Trophoblast cell (in vitro differentiated cells and primary cell): Measurements from ENCODE around the gene ALKBH1.

Experiments used
- DNase-seq, 2 donors: peaks; one replicate each; pipeline ENCODE4 v3.0.0-alpha.2; 2016
- H2AFZ ChIP-seq: 2 replicates; pipeline ENCODE4 v1.6.1; 2013; ENCODE audit warnings: low read length, moderate library complexity, mild to moderate bottlenecking; ENCODE audit not compliant: insufficient read depth, poor library complexity
- H2AK5ac ChIP-seq: 2 replicates; pipeline ENCODE4 v1.6.1; 2013; ENCODE audit warnings: mild to moderate bottlenecking, low read length
- H2BK120ac ChIP-seq: 2 replicates; pipeline ENCODE4 v1.6.1; 2013; ENCODE audit warnings: low read length, mild to moderate bottlenecking, moderate library complexity; ENCODE audit not compliant: insufficient read depth, poor library complexity
- H2BK12ac ChIP-seq: 2 replicates; pipeline ENCODE4 v1.6.1; 2013; ENCODE audit warnings: mild to moderate bottlenecking, low read length, moderate library complexity
- H2BK5ac ChIP-seq: 2 replicates; pipeline ENCODE4 v1.6.1; 2013; ENCODE audit warnings: low read length, low read depth, moderate library complexity, mild to moderate bottlenecking; ENCODE audit not compliant: poor library complexity
- H3K14ac ChIP-seq: 2 replicates; pipeline ENCODE4 v1.6.1; 2013; ENCODE audit warnings: mild to moderate bottlenecking, low read length
- H3K18ac ChIP-seq: 2 replicates; pipeline ENCODE4 v1.6.1; 2013; ENCODE audit warnings: mild to moderate bottlenecking, low read length
- H3K23ac ChIP-seq: 2 replicates; pipeline ENCODE4 v1.6.1; 2013; ENCODE audit warnings: low read length
- H3K27ac ChIP-seq: 2 replicates; pipeline ENCODE4 v1.5.1; 2013; ENCODE audit warnings: low read depth, mild to moderate bottlenecking, inconsistent platforms, low read length, moderate library complexity
- H3K27me3 ChIP-seq: 2 replicates; pipeline ENCODE4 v1.6.1; 2013; ENCODE audit warnings: inconsistent platforms, mild to moderate bottlenecking, low read length, moderate library complexity; ENCODE audit not compliant: insufficient read depth
- H3K36me3 ChIP-seq, 2 experiments: 1 replicate in 1 of 2; 2 replicates in 1 of 2; pipeline ENCODE4 v1.6.1; 2013; ENCODE audit warnings: low read length in 2 of 2, mild to moderate bottlenecking in 2 of 2, moderate library complexity in 1 of 2; ENCODE audit not compliant: insufficient read depth in 2 of 2, control insufficient read depth in 1 of 2
- H3K4ac ChIP-seq: 2 replicates; pipeline ENCODE4 v1.6.1; 2013; ENCODE audit warnings: low read depth, mild to moderate bottlenecking, low read length, moderate library complexity
- H3K4me1 ChIP-seq, 2 experiments: 1 replicate in 1 of 2; 2 replicates in 1 of 2; pipeline ENCODE4 v1.6.1; 2013; ENCODE audit warnings: low read length in 2 of 2, mild to moderate bottlenecking in 2 of 2, moderate library complexity in 1 of 2; ENCODE audit not compliant: insufficient read depth in 2 of 2, control insufficient read depth in 1 of 2
- H3K4me2 ChIP-seq: 2 replicates; pipeline ENCODE4 v1.6.1; 2013; ENCODE audit warnings: inconsistent platforms, mild to moderate bottlenecking, low read length, moderate library complexity
- H3K4me3 ChIP-seq: 2 replicates; pipeline ENCODE4 v1.5.1; 2013; ENCODE audit warnings: mild to moderate bottlenecking, low read depth, low read length, inconsistent platforms
- H3K79me1 ChIP-seq: one replicate; pipeline ENCODE4 v1.6.1; 2013; ENCODE audit warnings: low read length
- H3K79me2 ChIP-seq: 2 replicates; pipeline ENCODE4 v1.6.1; 2013; ENCODE audit warnings: low read length, mild to moderate bottlenecking; ENCODE audit not compliant: control insufficient read depth, insufficient read depth, poor library complexity
- H3K9ac ChIP-seq: 2 replicates; pipeline ENCODE4 v1.6.1; 2013; ENCODE audit warnings: mild to moderate bottlenecking, low read length
- H3K9me3 ChIP-seq: 2 replicates; pipeline ENCODE4 v1.6.1; 2013; ENCODE audit warnings: low read depth, mild to moderate bottlenecking, control low read depth, inconsistent platforms, low read length; ENCODE audit not compliant: insufficient read depth
- H4K12ac ChIP-seq: 2 replicates; pipeline ENCODE4 v1.6.1; 2013; ENCODE audit warnings: low read depth, mild to moderate bottlenecking, low read length, moderate library complexity
- H4K8ac ChIP-seq: 2 replicates; pipeline ENCODE4 v1.6.1; 2013; ENCODE audit warnings: low read depth, mild to moderate bottlenecking, low read length, moderate library complexity
- H4K91ac ChIP-seq: one replicate; pipeline ENCODE4 v1.6.1; 2013; ENCODE audit warnings: low read depth, mild to moderate bottlenecking, low read length, moderate library complexity
- WGBS: extraction: QIAGEN DNeasy Blood & Tissue Kit; methylation state at CpG from one replicate; pipeline ENCODE4 v1.1.7; 2013; ENCODE audit warnings: missing lambda C conversion rate; ENCODE audit not compliant: insufficient read length, insufficient coverage; ENCODE audit errors: extremely low coverage; 5-methylcytosine and 5-hydroxymethylcytosine counted together

Gene ALKBH1

DNA sequence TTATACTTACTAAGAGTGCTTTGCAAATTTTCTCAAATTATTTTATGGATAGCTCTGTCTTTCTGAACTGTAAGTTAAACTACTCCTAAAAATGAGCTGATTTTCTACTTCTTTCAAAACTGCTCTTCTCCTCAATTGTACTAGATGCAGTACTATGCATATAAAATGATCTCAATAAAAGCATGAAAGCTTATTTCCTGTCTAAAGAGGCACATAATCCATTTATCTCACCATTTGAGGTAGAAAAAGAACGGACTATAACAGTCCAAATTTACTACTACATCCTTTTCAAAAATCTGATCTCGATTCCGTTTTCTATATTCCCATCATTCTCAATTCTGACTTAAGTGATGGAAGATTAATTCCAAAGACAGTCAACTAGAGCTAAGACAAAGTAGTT lies 14.5 kb upstream of the ALKBH1 start:
- no peak overlapping the region for H3K18ac ChIP-seq
- no peak overlapping the region for H2BK120ac ChIP-seq
- H3K4me3 ChIP-seq, result no peak overlapping the region
- H3K36me3 ChIP-seq, result peaks cover 38 to 46% of the 10 kb centered on the region in 2 experiments
- no peak overlapping the region for H2AFZ ChIP-seq
- WGBS, result 100% methylated on average over 2 of the region's 3 CpGs
- no peaks in the 10 kb centered on the region for H3K9me3 ChIP-seq
- no peak overlapping the region for H2BK5ac ChIP-seq
- no peak overlapping the region for H3K4me2 ChIP-seq
- no peak overlapping the region for H3K14ac ChIP-seq
- H4K91ac ChIP-seq, result no peak overlapping the region
- no peaks in the 10 kb centered on the region for H3K27me3 ChIP-seq
- H3K79me2 ChIP-seq, result no peaks in the 10 kb centered on the region
- H3K4ac ChIP-seq, result no peak overlapping the region
- no peak overlapping the region for H3K23ac ChIP-seq
- no peak overlapping the region for H4K12ac ChIP-seq
- H3K79me1 ChIP-seq, result no peaks in the 10 kb centered on the region
- H3K9ac ChIP-seq, result no peak overlapping the region
- H4K8ac ChIP-seq, result no peak overlapping the region
- H2AK5ac ChIP-seq, result no peak overlapping the region
- DNase-seq, result no peak
- H3K27ac ChIP-seq, result no peak overlapping the region
- no peaks in the 10 kb centered on the region for H3K4me1 ChIP-seq
- H2BK12ac ChIP-seq, result no peak overlapping the region

DNA sequence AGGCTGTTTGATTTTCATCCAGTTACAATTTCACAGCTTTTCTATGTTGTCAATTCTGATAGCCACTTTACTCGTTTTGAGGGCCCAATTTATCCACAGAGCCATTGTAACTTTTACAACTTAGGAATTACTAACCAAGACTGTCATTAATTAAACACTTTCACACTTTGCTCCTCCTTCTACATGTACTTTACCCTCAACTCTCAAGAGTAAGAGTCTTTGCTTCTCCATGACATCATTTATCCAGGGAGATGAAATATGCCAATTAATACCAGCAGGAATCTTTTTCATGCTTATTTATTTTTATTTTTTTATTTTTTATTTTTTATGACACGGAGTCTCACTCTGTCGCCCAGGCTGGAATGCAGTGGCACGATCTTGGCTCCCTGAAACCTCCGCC lies 13.6 kb upstream of the ALKBH1 start:
- Histone ChIP-seq H2AFZ (no peak overlapping the region), H3K23ac (no peak overlapping the region), H2AK5ac (no peak overlapping the region), H3K18ac (no peak overlapping the region), H3K9me3 (no peaks in the 10 kb centered on the region), H3K4ac (no peak overlapping the region), H3K14ac (no peak overlapping the region), H3K27me3 (no peaks in the 10 kb centered on the region), H2BK120ac (no peak overlapping the region), H3K27ac (no peak overlapping the region), H3K79me2 (no peaks in the 10 kb centered on the region), H4K8ac (no peak overlapping the region), H4K12ac (no peak overlapping the region), H3K4me3 (no peak overlapping the region), H3K4me1 (no peaks in the 10 kb centered on the region), H3K9ac (no peak overlapping the region), H3K79me1 (no peaks in the 10 kb centered on the region), H3K36me3 (peaks cover 37 to 44% of the 10 kb centered on the region in 2 experiments), H2BK12ac (no peak overlapping the region), H3K4me2 (no peak overlapping the region), H2BK5ac (no peak overlapping the region), H4K91ac (no peak overlapping the region)
- WGBS, result no CpG with 5 or more reads among the region's 5 CpGs
- DNase-seq, result no peak

DNA sequence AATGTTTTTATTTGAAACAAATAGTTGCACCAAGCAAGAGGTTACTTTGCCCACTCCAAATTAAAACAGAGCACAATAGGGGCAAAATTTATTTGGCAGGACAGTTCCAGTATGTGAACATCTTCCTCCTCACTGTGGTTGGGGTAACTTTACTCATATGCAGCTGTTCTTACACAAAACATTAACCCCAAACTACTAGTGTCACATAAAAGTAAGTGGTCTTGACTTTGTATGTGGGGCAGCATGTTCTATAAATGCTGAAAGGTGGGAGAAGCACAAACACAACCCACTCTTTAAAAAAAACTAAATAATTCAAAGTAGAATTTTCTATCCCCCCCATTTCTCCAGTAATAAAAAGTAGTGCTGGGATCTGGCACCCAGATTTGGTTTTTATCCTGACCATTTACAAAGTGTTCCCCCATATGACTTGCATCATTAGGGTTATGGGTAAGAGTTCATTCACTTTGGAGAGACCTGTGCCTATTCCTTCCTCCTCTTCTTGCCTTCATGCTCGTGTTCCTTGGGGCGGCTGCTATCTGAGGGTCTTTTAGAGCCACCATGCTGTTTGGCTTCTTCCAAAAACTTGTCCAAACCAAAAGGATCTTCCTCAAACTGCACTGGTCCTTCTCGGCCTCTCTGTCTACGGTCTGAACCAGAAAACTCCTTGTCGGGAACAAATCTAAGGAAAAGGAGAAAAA lies 9.9 kb upstream of the ALKBH1 start:
- Histone ChIP-seq H3K23ac (no peak overlapping the region), H4K91ac (no peak overlapping the region), H3K14ac (no peak overlapping the region), H3K27me3 (no peaks in the 10 kb centered on the region), H3K4me2 (no peak overlapping the region), H3K4ac (no peak overlapping the region), H3K18ac (no peak overlapping the region), H2AFZ (no peak overlapping the region), H4K12ac (no peak overlapping the region), H3K4me1 (no peaks in the 10 kb centered on the region), H3K79me2 (no peaks in the 10 kb centered on the region), H3K36me3 (peaks cover 35 to 46% of the 10 kb centered on the region in 2 experiments), H3K27ac (no peak overlapping the region), H2BK12ac (no peak overlapping the region), H2BK120ac (no peak overlapping the region), H3K9me3 (no peaks in the 10 kb centered on the region), H2AK5ac (no peak overlapping the region), H3K9ac (no peak overlapping the region), H3K79me1 (no peaks in the 10 kb centered on the region), H4K8ac (no peak overlapping the region), H2BK5ac (no peak overlapping the region), H3K4me3 (no peak overlapping the region)
- no CpG with 5 or more reads among the region's 5 CpGs for WGBS
- no peak for DNase-seq

DNA sequence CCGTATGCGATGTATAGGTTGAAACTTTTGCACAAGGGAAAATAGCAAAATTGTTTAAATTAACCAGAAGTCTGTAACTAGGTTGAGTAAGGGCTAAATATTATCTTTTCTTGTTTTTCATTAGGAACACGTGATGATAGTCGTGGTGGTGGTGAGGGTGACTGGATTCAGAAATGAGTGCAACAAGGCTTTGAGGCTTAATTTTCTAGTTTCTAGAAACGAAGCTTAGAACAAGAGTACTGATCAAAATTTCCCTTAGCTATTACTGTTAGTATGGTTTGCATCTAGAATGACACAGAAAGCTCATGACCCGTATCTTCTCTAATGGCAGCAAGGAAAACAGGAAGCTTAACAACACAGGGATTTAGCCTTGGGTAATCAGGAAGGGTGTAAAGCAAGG lies 7.1 kb upstream of the ALKBH1 start:
- Histone ChIP-seq H3K4ac (no peak overlapping the region), H3K23ac (no peak overlapping the region), H4K12ac (no peak overlapping the region), H2AFZ (no peak overlapping the region), H2AK5ac (no peak overlapping the region), H2BK5ac (no peak overlapping the region), H3K79me2 (no peaks in the 10 kb centered on the region), H3K36me3 (peaks cover 37 to 56% of the 10 kb centered on the region in 2 experiments), H3K4me2 (no peak overlapping the region), H3K9ac (no peak overlapping the region), H3K27me3 (no peaks in the 10 kb centered on the region), H2BK12ac (no peak overlapping the region), H3K4me1 (no peaks in the 10 kb centered on the region), H2BK120ac (no peak overlapping the region), H3K79me1 (no peaks in the 10 kb centered on the region), H3K27ac (no peak overlapping the region), H3K4me3 (no peak overlapping the region), H3K14ac (no peak overlapping the region), H3K18ac (no peak overlapping the region), H3K9me3 (no peaks in the 10 kb centered on the region), H4K91ac (no peak overlapping the region), H4K8ac (no peak overlapping the region)
- whole genome bisulfite sequencing, result no CpG with 5 or more reads among the region's 6 CpGs
- DNase-seq, result no peak
